PC-9 (cell line): Measurements from ENCODE around the gene MACROH2A2. TPM values are rescaled to one million over a fixed set of nuclear protein-coding genes. Genes with fewer than 3 reads are reported as not detected.

Experiments used
- BruUV-seq: library from RNA; stranded (reverse); fragments of 400-500 nt; replicated peaks from 2 replicates; lab custom pipeline; 2021; lab: Mats Ljungman, UMichigan
- CTCF ChIA-PET: fragments of 300-600 bp; sonication (Branson Sonifier 250); formaldehyde crosslinking; loops from one replicate; lab custom pipeline; 2022; ENCODE audit warnings: antibody characterized with exemption; lab: Charles Lee
- POLR2A ChIA-PET: fragments of 300-600 bp; sonication (Branson Sonifier 250); formaldehyde crosslinking; loops from one replicate; lab custom pipeline; 2022; ENCODE audit warnings: antibody characterized with exemption; ENCODE audit not compliant: unreplicated experiment; lab: Charles Lee
- DNase-seq, 2 experiments: peaks; one replicate each; pipeline versions ENCODE4 v3.0.0 to v3.0.0-alpha.2; 2015 to 2022; ENCODE audit warnings: mixed read lengths in 1 of 2
- H2AFZ ChIP-seq: fragments of 200-600 bp; sonication (generic); 2 replicates; pipeline ENCODE4 v1.8.1; 2017; ENCODE audit warnings: antibody characterized with exemption
- H3F3A ChIP-seq: fragments of 200-600 bp; sonication (generic); 2 replicates; pipeline ENCODE4 v1.8.1; 2017; ENCODE audit warnings: antibody characterized with exemption, mild to moderate bottlenecking, low read depth; ENCODE audit not compliant: insufficient read depth
- H3K27ac ChIP-seq: fragments of 200-600 bp; sonication (generic); 2 replicates; pipeline ENCODE4 v1.6.1; 2016; ENCODE audit warnings: mixed run types
- H3K27me3 ChIP-seq: fragments of 200-600 bp; sonication (generic); 2 replicates; pipeline ENCODE4 v1.6.1; 2016; ENCODE audit warnings: low read depth, mixed run types; ENCODE audit not compliant: insufficient read depth
- H3K36me3 ChIP-seq: fragments of 200-600 bp; sonication (generic); 2 replicates; pipeline ENCODE4 v1.6.1; 2016; ENCODE audit warnings: low read depth, mixed run types
- H3K4me1 ChIP-seq: fragments of 200-600 bp; sonication (generic); replicated peaks from 2 replicates; pipeline ENCODE4 v1.6.1; 2016; ENCODE audit warnings: mixed run types; ENCODE audit not compliant: insufficient read depth
- H3K4me2 ChIP-seq: fragments of 200-600 bp; sonication (generic); 2 replicates; pipeline ENCODE4 v1.6.1; 2017; ENCODE audit warnings: mixed run types
- H3K4me3 ChIP-seq: fragments of 200-600 bp; sonication (generic); 2 replicates; pipeline ENCODE4 v1.6.1; 2016; ENCODE audit warnings: mixed run types
- H3K79me2 ChIP-seq: fragments of 200-600 bp; sonication (generic); 2 replicates; pipeline ENCODE4 v1.6.1; 2017; ENCODE audit warnings: low read depth, mixed run types
- H3K9me2 ChIP-seq: fragments of 200-600 bp; sonication (generic); 2 replicates; pipeline ENCODE4 v1.8.1; 2017; ENCODE audit warnings: mild to moderate bottlenecking; ENCODE audit not compliant: insufficient read depth
- H3K9me3 ChIP-seq: fragments of 200-600 bp; sonication (generic); 2 replicates; pipeline ENCODE4 v1.8.1; 2016; ENCODE audit warnings: low read depth; ENCODE audit not compliant: insufficient read depth
- H4K20me1 ChIP-seq: fragments of 200-600 bp; sonication (generic); 2 replicates; pipeline ENCODE4 v1.8.1; 2017; ENCODE audit not compliant: insufficient read depth
- CTCF ChIP-seq: fragments of 200-600 bp; sonication (generic); conservative IDR thresholded peaks from 2 replicates; pipeline ENCODE4 v1.6.1; 2017; ENCODE audit warnings: mixed run types, antibody characterized with exemption, mild to moderate bottlenecking, moderate library complexity
- EZH2 ChIP-seq: fragments of 200-600 bp; sonication (generic); IDR thresholded peaks from 2 replicates; pipeline ENCODE4 v1.8.0; 2017; ENCODE audit warnings: antibody characterized with exemption, low read depth
- intact Hi-C: fragments of 100-400 bp; cut with micrococcal nuclease; formaldehyde crosslinking; loops from one replicate; pipeline ENCODE4 v1.10.0; 2022; ENCODE audit not compliant: unreplicated experiment
- total RNA-seq: library from RNA; stranded (reverse); gene quantifications from 2 replicates; pipeline ENCODE4 v1.2.3, GENCODE V29; 2021

Gene MACROH2A2
- total RNA-seq, 1 experiment from 2014 or later = not detected

- DNase-seq = no peak
- H4K20me1 ChIP-seq = no peaks in the 10 kb centered on the region
- ChIA-PET CTCF (no interaction called here), POLR2A (no interaction called here)
- H3K36me3 ChIP-seq = no peaks in the 10 kb centered on the region
- BruUV-seq = no TSS peak
- H3F3A ChIP-seq = no peaks in the 10 kb centered on the region
- H3K4me2 ChIP-seq = no peak overlapping the region
- H3K4me1 ChIP-seq = no peaks in the 10 kb centered on the region
- TF ChIP-seq CTCF = no peak
- no peak overlapping the region for H3K27ac ChIP-seq
- H3K9me3 ChIP-seq = no peaks in the 10 kb centered on the region
- peaks cover 34% of the 10 kb centered on the region for H3K27me3 ChIP-seq
- no peak overlapping the region for H3K4me3 ChIP-seq
- no peaks in the 10 kb centered on the region for H3K79me2 ChIP-seq
- no peak overlapping the region for H2AFZ ChIP-seq
- no peaks in the 10 kb centered on the region for H3K9me2 ChIP-seq
- intact Hi-C loops = no loop called here
Observed at GRCh38 chr10:70060389-70060788, 7.7 kb downstream of the MACROH2A2 start.

GRCh38 chr10:70063418-70064098, 10.9 kb downstream of the MACROH2A2 start:
- Histone ChIP-seq H3K9me3 (no peaks in the 10 kb centered on the region), H3K4me3 (no peak overlapping the region), H3K27me3 (peaks cover 11% of the 10 kb centered on the region; the same call in 1 of the 2 replicates), H3K27ac (no peak overlapping the region), H3K4me2 (no peak overlapping the region), H3K4me1 (no peaks in the 10 kb centered on the region), H3K79me2 (no peaks in the 10 kb centered on the region), H3K36me3 (no peaks in the 10 kb centered on the region), H2AFZ (no peak overlapping the region), H3F3A (no peaks in the 10 kb centered on the region), H3K9me2 (no peaks in the 10 kb centered on the region), H4K20me1 (no peaks in the 10 kb centered on the region)
- intact Hi-C loops = no loop called here
- no peak for TF ChIP-seq EZH2
- TF ChIP-seq CTCF = no peak
- BruUV-seq = no TSS peak
- CTCF ChIA-PET = no interaction called here
- POLR2A ChIA-PET = interaction anchor here (0.5 kb wide), 1 partner anchor 90 kb away, joined by 3 read pairs; no protein-coding TSS in a partner anchor
- no peak for DNase-seq

- Histone ChIP-seq H3K4me3 (no peak overlapping the region), H3K9me3 (no peaks in the 10 kb centered on the region), H3K36me3 (no peaks in the 10 kb centered on the region), H3K9me2 (no peaks in the 10 kb centered on the region), H3K27me3 (peaks cover 12% of the 10 kb centered on the region; the same call in 1 of the 2 replicates), H4K20me1 (no peaks in the 10 kb centered on the region), H2AFZ (no peak overlapping the region), H3F3A (no peaks in the 10 kb centered on the region), H3K79me2 (no peaks in the 10 kb centered on the region), H3K4me1 (no peaks in the 10 kb centered on the region), H3K4me2 (no peak overlapping the region), H3K27ac (no peak overlapping the region)
- BruUV-seq = no TSS peak
- ChIA-PET POLR2A (no interaction called here), CTCF (no interaction called here)
- no peak for DNase-seq
- TF ChIP-seq EZH2 (no peak), CTCF (no peak)
- intact Hi-C loops = no loop called here
Observed at GRCh38 chr10:70064486-70064885, 11.8 kb downstream of the MACROH2A2 start.
